Fibroblast of lung (primary cell): ENCODE results near the gene ELOVL2.

Experiments
- CTCF ChIP-seq, 2 donors: IDR thresholded peaks in 1 of 2; conservative IDR thresholded peaks in 1 of 2; 1 replicate in 1 of 2; 2 replicates in 1 of 2; pipeline ENCODE4 v1.5.1; 2011 to 2012; ENCODE audit warnings: low read length in 2 of 2, control low read depth in 1 of 2, inconsistent platforms in 1 of 2, low read depth in 1 of 2, mild to moderate bottlenecking in 1 of 2
- EZH2 ChIP-seq: IDR thresholded peaks from 2 replicates; pipeline ENCODE4 v1.5.1; 2012; ENCODE audit warnings: low read length, control low read depth, mild to moderate bottlenecking; ENCODE audit errors: missing control alignments

GRCh38 chr6:11093376-11093625 is 49.2 kb upstream of the ELOVL2 start:
- TF ChIP-seq CTCF (conservative IDR thresholded peaks at IDR 0.05 in 1 of 2, IDR thresholded peaks at IDR 0.05 in 1 of 2; ENCODE audit: low read depth in 1 of 2, low read length in 2 of 2) (no peak), EZH2 (no peak)
